Prostate gland (tissue), 2 donors: Measurements from ENCODE around the gene SPRED1. TPM values are rescaled to one million over a fixed set of nuclear protein-coding genes. Genes with fewer than 3 reads are reported as not detected.
A peak's percentile ranks its signal among the peaks of the same experiment; 100 is the strongest.

Experiments used
- DNase-seq: peaks from one replicate; pipeline ENCODE4 v3.0.0-alpha.2; 2019; ENCODE audit warnings: low spot score
- H3K27ac ChIP-seq, 2 donors: fragments of 200-600 bp; sonication (generic); 2 replicates each; pipeline ENCODE4 v1.5.1; 2017 to 2019
- H3K27me3 ChIP-seq: fragments of 200-600 bp; sonication (generic); replicated peaks from 2 replicates; pipeline ENCODE4 v1.5.1; 2019; ENCODE audit not compliant: insufficient read depth
- H3K36me3 ChIP-seq, 2 donors: fragments of 200-600 bp; sonication (generic); 1 replicate in 1 of 2; 2 replicates in 1 of 2; pipeline versions ENCODE4 v1.5.1 to v1.8.1; 2017 to 2019
- H3K4me1 ChIP-seq: fragments of 200-600 bp; sonication (generic); replicated peaks from 2 replicates; pipeline ENCODE4 v1.5.1; 2019
- H3K4me3 ChIP-seq, 2 donors: fragments of 200-600 bp; sonication (generic); 2 replicates each; pipeline ENCODE4 v1.5.1; 2017 to 2019
- H3K9me3 ChIP-seq: fragments of 200-600 bp; sonication (generic); 2 replicates; pipeline ENCODE4 v1.5.1; 2017
- POLR2A ChIP-seq: fragments of 450-650 bp; IDR thresholded peaks from one replicate; pipeline ENCODE4 v1.6.1; 2016; ENCODE audit warnings: antibody characterized with exemption, mild to moderate bottlenecking
- POLR2AphosphoS5 ChIP-seq: sonication (generic); formaldehyde crosslinking; IDR thresholded peaks from one replicate; pipeline ENCODE4 v1.6.1; 2017; ENCODE audit warnings: antibody characterized with exemption
- WGBS: methylation state at CpG from one replicate; pipeline ENCODE4 v1.1.5; 2018; 5-methylcytosine and 5-hydroxymethylcytosine counted together
- intact Hi-C: fragments of 100-400 bp; cut with DNase I; formaldehyde crosslinking; loops from one replicate; pipeline ENCODE4 v1.14.2; 2022
- total RNA-seq, 2 donors: library from RNA; depleted of rRNA; stranded (reverse); fragments of >200 nt; gene quantifications; one replicate each; pipeline ENCODE4 v1.1.0, GENCODE V29; 2016
- TF ChIP-seq, protein P1 (sequence below), 4 experiments: fragments of 200-600 bp in 2 of 4; fragments of 450-650 bp in 2 of 4; sonication (generic) in 2 of 4; IDR thresholded peaks; 1 replicate in 3 of 4; 2 replicates in 1 of 4; pipeline ENCODE4 v1.5.1; 2016 to 2019; ENCODE audit warnings: antibody characterized with exemption in 4 of 4, mild to moderate bottlenecking in 2 of 4, moderate library complexity in 2 of 4

SPRED1 gene
- total RNA-seq, 2 donors from 2014 or later = 9.5 to 13.3 TPM

DNA sequence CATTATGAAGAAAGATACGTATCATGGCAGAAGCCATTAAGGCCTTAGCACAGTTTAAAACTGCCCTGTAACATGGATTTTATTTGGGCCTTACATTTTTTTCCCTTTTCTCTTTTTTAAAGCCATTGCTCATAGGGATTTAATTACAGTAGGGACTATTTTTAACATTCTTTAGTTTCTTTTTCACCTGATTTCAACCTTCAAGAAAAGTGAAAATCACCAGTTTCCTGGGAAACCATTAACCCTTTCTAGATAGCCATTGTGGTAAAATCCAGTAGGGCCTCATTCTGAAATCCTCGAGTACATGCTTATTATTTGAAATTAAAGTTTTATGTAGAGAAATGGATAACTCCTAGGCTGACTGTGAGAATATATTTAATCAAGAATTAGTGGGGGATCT, 3.1 kb downstream of the SPRED1 start:
- Histone ChIP-seq H3K4me3 (no peak overlapping the region), H3K4me1 (no peaks in the 10 kb centered on the region), H3K27ac (peak overlapping the region in 1 of 2 donors; percentile 17), H3K9me3 (no peaks in the 10 kb centered on the region), H3K27me3 (no peaks in the 10 kb centered on the region), H3K36me3 (no peaks in the 10 kb centered on the region)
- DNase-seq = no peak
- 21% methylated on average over 2 of the region's 2 CpGs for WGBS
- TF ChIP-seq POLR2A (no peak), POLR2AphosphoS5 (no peak)
- TF ChIP-seq, protein P1, sequence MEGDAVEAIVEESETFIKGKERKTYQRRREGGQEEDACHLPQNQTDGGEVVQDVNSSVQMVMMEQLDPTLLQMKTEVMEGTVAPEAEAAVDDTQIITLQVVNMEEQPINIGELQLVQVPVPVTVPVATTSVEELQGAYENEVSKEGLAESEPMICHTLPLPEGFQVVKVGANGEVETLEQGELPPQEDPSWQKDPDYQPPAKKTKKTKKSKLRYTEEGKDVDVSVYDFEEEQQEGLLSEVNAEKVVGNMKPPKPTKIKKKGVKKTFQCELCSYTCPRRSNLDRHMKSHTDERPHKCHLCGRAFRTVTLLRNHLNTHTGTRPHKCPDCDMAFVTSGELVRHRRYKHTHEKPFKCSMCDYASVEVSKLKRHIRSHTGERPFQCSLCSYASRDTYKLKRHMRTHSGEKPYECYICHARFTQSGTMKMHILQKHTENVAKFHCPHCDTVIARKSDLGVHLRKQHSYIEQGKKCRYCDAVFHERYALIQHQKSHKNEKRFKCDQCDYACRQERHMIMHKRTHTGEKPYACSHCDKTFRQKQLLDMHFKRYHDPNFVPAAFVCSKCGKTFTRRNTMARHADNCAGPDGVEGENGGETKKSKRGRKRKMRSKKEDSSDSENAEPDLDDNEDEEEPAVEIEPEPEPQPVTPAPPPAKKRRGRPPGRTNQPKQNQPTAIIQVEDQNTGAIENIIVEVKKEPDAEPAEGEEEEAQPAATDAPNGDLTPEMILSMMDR (IDR thresholded peaks at IDR 0.05) = no peak
- intact Hi-C loops = no loop called here

- no peak overlapping the region for H3K27ac ChIP-seq
- no peaks in the 10 kb centered on the region for H3K27me3 ChIP-seq
- no peak for DNase-seq
- intact Hi-C loops = no loop called here
- WGBS = 9% methylated on average over 2 of the region's 2 CpGs
- no peaks in the 10 kb centered on the region for H3K9me3 ChIP-seq
- no peaks in the 10 kb centered on the region for H3K36me3 ChIP-seq
- H3K4me3 ChIP-seq = no peak overlapping the region
- no peaks in the 10 kb centered on the region for H3K4me1 ChIP-seq
- TF ChIP-seq POLR2AphosphoS5 = no peak
- no peak for TF ChIP-seq POLR2A
- TF ChIP-seq, protein P1 (IDR thresholded peaks at IDR 0.05) = no peak
Measured at GRCh38 chr15:38257676-38258075, 5.0 kb downstream of the SPRED1 start.

- intact Hi-C loops = no loop called here
- Histone ChIP-seq H3K36me3 (no peaks in the 10 kb centered on the region), H3K27me3 (no peaks in the 10 kb centered on the region), H3K27ac (no peak overlapping the region), H3K4me1 (no peaks in the 10 kb centered on the region), H3K9me3 (no peaks in the 10 kb centered on the region), H3K4me3 (no peak overlapping the region)
- WGBS = 93% methylated on average over 2 of the region's 2 CpGs
- no peak for DNase-seq
- TF ChIP-seq POLR2A (no peak), POLR2AphosphoS5 (no peak)
- TF ChIP-seq, protein P1 (IDR thresholded peaks at IDR 0.05) = no peak
Measured at GRCh38 chr15:38259134-38259533, 6.5 kb downstream of the SPRED1 start.

- DNase-seq = no peak
- 73% methylated on average over 2 of the region's 2 CpGs for WGBS
- intact Hi-C loops = no loop called here
- TF ChIP-seq POLR2AphosphoS5 = no peak
- TF ChIP-seq, protein P1 (IDR thresholded peaks at IDR 0.05) = no peak
- no peak for TF ChIP-seq POLR2A
- Histone ChIP-seq H3K9me3 (no peaks in the 10 kb centered on the region), H3K36me3 (no peaks in the 10 kb centered on the region), H3K4me3 (no peak overlapping the region), H3K27me3 (no peaks in the 10 kb centered on the region), H3K27ac (no peak overlapping the region), H3K4me1 (no peaks in the 10 kb centered on the region)
Measured at GRCh38 chr15:38260077-38260476, 7.4 kb downstream of the SPRED1 start.

DNA sequence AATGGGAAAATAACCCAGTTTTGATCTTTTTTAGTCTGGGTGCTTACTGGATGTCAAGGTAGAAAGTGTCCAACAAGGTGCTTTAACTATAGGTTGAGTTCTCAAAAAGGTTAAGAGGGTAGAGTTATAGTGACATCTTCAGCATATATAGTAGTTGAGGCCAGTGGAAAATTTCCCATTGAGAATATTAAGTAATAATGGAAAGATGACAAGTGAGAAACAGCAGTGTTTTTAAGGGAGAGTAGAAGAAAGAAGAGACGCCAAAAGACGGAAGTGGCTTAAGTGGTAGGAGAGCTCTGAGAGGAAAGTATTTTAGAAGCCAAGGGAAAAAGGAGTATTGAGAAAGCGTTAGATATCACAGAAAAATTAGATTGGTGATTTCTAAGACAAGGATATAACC, 10.6 kb downstream of the SPRED1 start:
- 93% methylated on average over 3 of the region's 3 CpGs for WGBS
- Histone ChIP-seq H3K4me1 (no peaks in the 10 kb centered on the region), H3K27ac (no peak overlapping the region), H3K27me3 (no peaks in the 10 kb centered on the region), H3K4me3 (no peak overlapping the region), H3K36me3 (no peaks in the 10 kb centered on the region), H3K9me3 (no peaks in the 10 kb centered on the region)
- DNase-seq = no peak
- intact Hi-C loops = no loop called here
- TF ChIP-seq POLR2A (no peak), POLR2AphosphoS5 (no peak)
- TF ChIP-seq, protein P1 (IDR thresholded peaks at IDR 0.05) = no peak
